Osteoblast (primary cell): Measurements from ENCODE around the gene DOCK11. TPM values are rescaled to one million over a fixed set of nuclear protein-coding genes. Genes with fewer than 3 reads are reported as not detected.

Experiments used
- DNase-seq: peaks from one replicate; pipeline ENCODE4 v3.0.0; 2011; ENCODE audit warnings: low spot score, mixed read lengths; ENCODE audit not compliant: insufficient read length; ENCODE audit errors: missing footprints
- H2AFZ ChIP-seq: 2 replicates; pipeline ENCODE4 v1.6.0; 2011; ENCODE audit warnings: mild to moderate bottlenecking, low read length
- H3K27ac ChIP-seq: 2 replicates; pipeline ENCODE4 v1.5.1; 2011; ENCODE audit warnings: mild to moderate bottlenecking, low read depth, low read length, moderate library complexity
- H3K27me3 ChIP-seq: 2 replicates; pipeline ENCODE4 v1.6.0; 2012; ENCODE audit warnings: mild to moderate bottlenecking, control low read depth, inconsistent platforms, low read length, moderate library complexity; ENCODE audit not compliant: insufficient read depth
- H3K36me3 ChIP-seq: 2 replicates; pipeline ENCODE4 v1.5.1; 2011; ENCODE audit warnings: mild to moderate bottlenecking, low read length, control low read depth, moderate library complexity; ENCODE audit not compliant: insufficient read depth
- H3K4me1 ChIP-seq: 2 replicates; pipeline ENCODE4 v1.5.1; 2011; ENCODE audit warnings: mild to moderate bottlenecking, low read length, control low read depth, moderate library complexity; ENCODE audit not compliant: insufficient read depth
- H3K4me2 ChIP-seq: 2 replicates; pipeline ENCODE4 v1.6.0; 2011; ENCODE audit warnings: mild to moderate bottlenecking, low read length; ENCODE audit not compliant: insufficient read depth
- H3K4me3 ChIP-seq: fragments of 200-600 bp; sonication (generic); 3 replicates; pipeline ENCODE4 v1.5.1; 2012; ENCODE audit warnings: mild to moderate bottlenecking, low read length, inconsistent platforms; ENCODE audit not compliant: insufficient read depth
- H3K79me2 ChIP-seq: 2 replicates; pipeline ENCODE4 v1.6.0; 2012; ENCODE audit warnings: mild to moderate bottlenecking, low read length, control low read depth, inconsistent platforms; ENCODE audit not compliant: insufficient read depth
- H3K9me3 ChIP-seq: 2 replicates; pipeline ENCODE4 v1.5.1; 2011; ENCODE audit warnings: low read depth, low read length, control low read depth
- H4K20me1 ChIP-seq: 2 replicates; pipeline ENCODE4 v1.6.0; 2012; ENCODE audit warnings: mild to moderate bottlenecking, low read length, control low read depth; ENCODE audit not compliant: insufficient read depth
- CTCF ChIP-seq: IDR thresholded peaks from 2 replicates; pipeline ENCODE4 v1.5.1; 2011; ENCODE audit warnings: mild to moderate bottlenecking, low read depth, low read length, moderate library complexity; ENCODE audit errors: extremely low read depth
- total RNA-seq: library from RNA; depleted of rRNA; stranded (reverse); fragments of >200 nt; gene quantifications from 2 replicates; pipeline ENCODE4 v1.2.3, GENCODE V29; 2012

The DOCK11 gene
- total RNA-seq, 1 donor = 26.4 TPM

- Histone ChIP-seq H3K4me3 (no peak overlapping the region), H3K36me3 (no peaks in the 10 kb centered on the region), H3K27ac (no peak overlapping the region), H3K9me3 (no peaks in the 10 kb centered on the region), H3K27me3 (no peaks in the 10 kb centered on the region), H2AFZ (peak overlapping the region; percentile 41), H4K20me1 (no peaks in the 10 kb centered on the region), H3K4me2 (peak overlapping the region; percentile 33), H3K79me2 (peaks cover 16% of the 10 kb centered on the region), H3K4me1 (peaks cover 17% of the 10 kb centered on the region)
- TF ChIP-seq CTCF = no peak
- no peak for DNase-seq
Observed at GRCh38 chrX:118724775-118725174, 229.2 kb downstream of the DOCK11 start.

- Histone ChIP-seq H3K36me3 (no peaks in the 10 kb centered on the region), H3K4me1 (peaks cover 25% of the 10 kb centered on the region), H3K9me3 (no peaks in the 10 kb centered on the region), H3K4me3 (no peak overlapping the region), H4K20me1 (no peaks in the 10 kb centered on the region), H3K27ac (no peak overlapping the region), H3K4me2 (peak overlapping the region; percentile 76), H2AFZ (no peak overlapping the region), H3K79me2 (peaks cover 16% of the 10 kb centered on the region), H3K27me3 (no peaks in the 10 kb centered on the region)
- DNase-seq = no peak
- no peak for TF ChIP-seq CTCF
Observed at GRCh38 chrX:118726396-118726795, 230.8 kb downstream of the DOCK11 start.

- Histone ChIP-seq H3K27ac (peak within 1 kb of the TSS; percentile 60), H4K20me1 (no peaks in the 10 kb centered on the region), H3K27me3 (no peaks in the 10 kb centered on the region), H3K4me3 (peak within 1 kb of the TSS; percentile 76), H3K4me1 (peaks cover 25% of the 10 kb centered on the region), H3K36me3 (no peaks in the 10 kb centered on the region), H2AFZ (peak within 1 kb of the TSS; percentile 78), H3K9me3 (no peaks in the 10 kb centered on the region), H3K79me2 (peaks cover 16% of the 10 kb centered on the region), H3K4me2 (peak within 1 kb of the TSS; percentile 79)
- peak; percentile 95 for DNase-seq
- TF ChIP-seq CTCF = no peak
Observed at GRCh38 chrX:118726887-118727685, 231.5 kb downstream of the DOCK11 start, which contains the start of gene IL13RA1. IL13RA1 (plus strand) TSS chrX:118727606; CDS start chrX:118727639, 33 bp downstream.

- Histone ChIP-seq H2AFZ (peak overlapping the region; percentile 47), H4K20me1 (no peaks in the 10 kb centered on the region), H3K4me2 (peak overlapping the region; percentile 79), H3K36me3 (no peaks in the 10 kb centered on the region), H3K4me3 (peak overlapping the region; percentile 76), H3K27me3 (no peaks in the 10 kb centered on the region), H3K27ac (peak overlapping the region; percentile 60), H3K4me1 (peaks cover 25% of the 10 kb centered on the region), H3K9me3 (no peaks in the 10 kb centered on the region), H3K79me2 (peaks cover 18% of the 10 kb centered on the region)
- DNase-seq = no peak
- no peak for TF ChIP-seq CTCF
Observed at GRCh38 chrX:118727686-118728339, 232.2 kb downstream of the DOCK11 start.
